Measurements from ENCODE around the gene THBS2.
"Not testable (repeated sequence)": the region's sequence is repeated elsewhere in the genome, so short reads cannot be mapped to it uniquely, and the experiment has no call there.

The THBS2 gene

DNA sequence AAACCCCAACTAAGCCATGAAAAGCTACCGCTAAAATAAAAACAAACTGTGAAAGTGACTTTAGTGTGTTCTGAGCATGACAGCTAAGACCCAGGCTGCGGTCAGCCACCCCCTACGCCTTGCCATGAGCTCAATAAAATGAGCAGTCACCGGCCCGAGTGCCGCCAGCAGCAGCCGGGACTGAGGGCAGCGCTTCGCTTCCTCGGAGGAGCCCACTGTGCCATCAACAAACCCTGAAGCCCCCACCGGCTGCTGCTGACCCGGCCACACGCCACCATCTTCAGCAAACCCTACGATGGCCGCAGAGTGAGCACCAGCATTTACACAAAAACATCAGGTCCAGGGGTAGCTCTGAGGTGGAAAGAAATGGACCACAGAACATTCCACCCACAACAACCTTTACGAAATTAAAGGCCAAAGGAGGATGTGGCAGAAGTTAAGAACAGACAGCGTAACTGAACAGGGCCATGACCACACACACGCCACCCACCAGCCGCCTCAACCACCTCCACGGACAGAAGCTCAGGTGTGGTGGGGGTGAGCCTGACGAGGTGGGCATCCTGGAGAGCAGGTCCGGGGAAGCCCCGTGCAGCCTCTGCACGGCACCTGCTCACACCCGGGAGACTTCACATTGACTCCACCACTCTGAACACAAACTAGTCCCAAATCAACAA is 67.0 kb downstream of the THBS2 start:
- no peak for DNase-seq (ENCODE audit: low spot score)
- Histone ChIP-seq H3K27ac (no peak overlapping the region), H3K4me3 (no peak overlapping the region)
- TF ChIP-seq CTCF (IDR thresholded peaks at IDR 0.05), result no peak

- H3K27ac ChIP-seq, result no peak overlapping the region
- TF ChIP-seq CTCF (IDR thresholded peaks at IDR 0.05), result no peak
- no peak for DNase-seq (ENCODE audit: low spot score)
These were observed 67.8 kb downstream of the THBS2 start for GRCh38 chr6:169185692-169186485.

GRCh38 chr6:169185011-169185521 is 68.6 kb downstream of the THBS2 start:
- DNase-seq (ENCODE audit: low spot score), result no peak
- no peak overlapping the region for H3K27ac ChIP-seq
- no peak overlapping the region for H3K4me3 ChIP-seq
- no peak for TF ChIP-seq CTCF (IDR thresholded peaks at IDR 0.05)

More at GRCh38 chr6:169185692-169186485, 67.8 kb downstream of the THBS2 start:
- no peak overlapping the region for H3K4me3 ChIP-seq

DNA sequence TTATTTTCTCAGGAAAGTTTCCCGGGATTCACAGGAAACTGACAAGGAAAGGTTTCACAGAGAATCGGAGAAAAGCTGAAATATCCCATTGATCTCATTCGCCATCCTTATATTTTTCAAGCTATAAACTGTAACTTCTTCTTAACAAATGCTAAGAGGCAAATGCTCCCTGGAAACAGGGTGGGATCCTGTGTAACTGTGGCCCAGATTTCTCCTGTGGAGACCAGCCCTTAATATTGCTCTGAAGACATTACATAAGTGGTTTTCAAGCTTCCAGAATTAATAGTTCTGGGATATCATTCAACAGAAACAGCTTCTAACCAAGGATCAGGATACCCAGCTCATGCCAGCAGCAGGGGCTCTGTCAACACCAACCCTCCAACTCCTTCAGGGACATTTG is 69.2 kb downstream of the THBS2 start:
- DNase-seq (ENCODE audit: low spot score), result no peak
- Histone ChIP-seq H3K4me3 (no peak overlapping the region), H3K27ac (no peak overlapping the region)
- no peak for TF ChIP-seq CTCF (IDR thresholded peaks at IDR 0.05)

GRCh38 chr6:169183233-169183632 is 70.4 kb downstream of the THBS2 start:
- Histone ChIP-seq H3K27ac (peak overlapping the region in 1 of 2 donors; percentile 54), H3K4me3 (no peak overlapping the region)
- no peak for TF ChIP-seq CTCF (IDR thresholded peaks at IDR 0.05)
- DNase-seq (ENCODE audit: low spot score), result no peak

DNA sequence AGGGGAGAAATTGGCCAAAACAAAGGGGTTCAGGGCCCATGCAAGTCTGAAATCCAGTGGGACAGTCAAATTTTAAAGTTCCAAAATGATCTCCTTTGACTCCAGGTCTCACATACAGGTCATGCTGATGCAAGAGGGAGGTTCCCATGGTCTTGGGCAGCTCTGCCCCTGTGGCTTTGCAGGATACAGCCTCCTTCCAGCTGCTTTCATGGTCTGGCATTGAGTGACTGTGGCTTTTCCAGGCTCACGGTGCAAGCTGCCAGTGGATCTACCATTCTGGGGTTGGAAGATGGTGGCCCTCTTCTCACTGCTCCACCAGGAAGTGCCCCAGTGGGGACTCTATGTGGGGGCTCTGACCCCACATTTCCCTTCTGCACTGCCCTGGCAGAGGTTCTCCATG is 73.8 kb downstream of the THBS2 start:
- not testable (repeated sequence) for DNase-seq (ENCODE audit: low spot score)

DNA sequence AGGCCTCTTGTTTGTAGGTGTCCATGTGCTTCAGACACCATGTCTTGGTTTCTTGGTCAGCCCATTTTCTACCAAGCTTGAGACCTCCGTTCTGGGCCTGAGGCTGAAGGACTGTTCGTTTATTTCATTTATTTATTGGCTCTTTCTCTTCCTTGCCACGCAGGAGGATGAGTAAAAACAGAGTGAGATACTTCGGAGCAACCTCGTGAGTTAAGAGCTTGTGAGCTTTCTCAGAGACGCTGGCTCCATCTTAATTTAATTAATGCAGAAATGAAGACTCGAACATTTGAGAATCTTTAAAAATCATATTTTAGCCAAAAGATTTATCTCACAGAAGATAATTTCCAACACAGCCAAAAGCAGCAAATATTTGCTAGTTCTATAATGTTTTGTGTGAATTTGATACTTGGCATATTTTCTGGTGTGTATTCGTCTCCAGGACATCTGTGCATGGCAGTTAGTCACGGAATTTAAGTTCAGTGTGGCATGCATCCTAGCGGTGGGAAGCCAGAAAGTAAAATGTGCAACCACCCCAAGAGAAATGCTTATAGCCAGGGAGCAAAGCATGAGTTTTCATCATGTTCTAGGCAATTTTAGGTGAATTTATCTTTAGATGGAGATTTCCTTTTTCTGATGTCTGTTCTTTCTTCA is 76.0 kb downstream of the THBS2 start:
- Histone ChIP-seq H3K4me3 (no peak overlapping the region), H3K27ac (no peak overlapping the region)
- no peak for TF ChIP-seq CTCF (IDR thresholded peaks at IDR 0.05)
- DNase-seq (ENCODE audit: low spot score), result no peak

More for the DNA sequence above, 73.8 kb downstream of the THBS2 start:
- not testable (repeated sequence) for H3K4me3 ChIP-seq, H3K27ac ChIP-seq

All from coronary artery (tissue), 2 donors.